ENCODE data around the gene RPL7L1. TPM values are rescaled to one million over a fixed set of nuclear protein-coding genes. Genes with fewer than 3 reads are reported as not detected.
"Not testable (repeated sequence)": the region's sequence is repeated elsewhere in the genome, so short reads cannot be mapped to it uniquely, and the experiment has no call there.

The RPL7L1 gene
- total RNA-seq, 4 donors from 2014 or later, result 27.3 to 57.1 (median 43.4) TPM

GRCh38 chr6:42873313-42873712, 6.1 kb upstream of the RPL7L1 start:
- intact Hi-C loops (cut with DNase I; ENCODE audit: low total_unique reads) (loop anchor here (10.0 kb wide), 1 partner anchor 149 kb away; the partner anchor contains the start of gene PRPH2), in situ Hi-C loops (cut with MboI; ENCODE audit: low pct_ligation_motif_present in 1 of 4, low pct_unique_long_range_greater_than_20kb in 1 of 4, low sequenced_read_pairs in 3 of 4) (loop anchor here in 2 of 4 donors (10.0 to 25.0 kb wide), 2 partner anchors 136 to 209 kb away; partner anchors contain the start of gene TBCC (in 1 of the 2))
- no peak for TF ChIP-seq POLR2AphosphoS5 (IDR thresholded peaks at IDR 0.05)
- no peak for TF ChIP-seq CTCF (IDR thresholded peaks at IDR 0.05)
- TF ChIP-seq EP300 (IDR thresholded peaks at IDR 0.05; ENCODE audit: low read depth), result no peak
- no peak for TF ChIP-seq POLR2A (IDR thresholded peaks at IDR 0.05)
- Histone ChIP-seq H3K27ac (no peak overlapping the region), H3K27me3 (no peaks in the 10 kb centered on the region), H3K36me3 (no peaks in the 10 kb centered on the region), H3K4me1 (peaks cover 0 to 3% (median 0%) of the 10 kb centered on the region in 4 donors), H3K9me3 (no peaks in the 10 kb centered on the region), H3K4me3 (no peak overlapping the region)
- no peak for DNase-seq
- 33 to 65% methylated on average over 2 of the region's 2 CpGs for WGBS, 2 donors (ENCODE audit: low coverage in 1 of 2)

GRCh38 chr6:42877695-42878094, 1.7 kb upstream of the RPL7L1 start:
- Histone ChIP-seq H3K4me1 (peaks cover 7 to 26% (median 16%) of the 10 kb centered on the region in 4 donors), H3K27me3 (no peaks in the 10 kb centered on the region), H3K36me3 (peaks cover 0 to 1% (median 0%) of the 10 kb centered on the region in 4 donors), H3K9me3 (no peaks in the 10 kb centered on the region), H3K27ac (no peak overlapping the region), H3K4me3 (no peak overlapping the region)
- no peak for TF ChIP-seq CTCF (IDR thresholded peaks at IDR 0.05)
- TF ChIP-seq POLR2AphosphoS5 (IDR thresholded peaks at IDR 0.05), result no peak
- no peak for TF ChIP-seq EP300 (IDR thresholded peaks at IDR 0.05; ENCODE audit: low read depth)
- in situ Hi-C loops (cut with MboI; ENCODE audit: low pct_ligation_motif_present in 1 of 4, low pct_unique_long_range_greater_than_20kb in 1 of 4, low sequenced_read_pairs in 3 of 4), result loop anchor here (5.0 to 25.0 kb wide), 4 partner anchors 140 to 220 kb away; partner anchors contain the start of gene TBCC (in 1 of the 4)
- 65% methylated on average over 3 of the region's 3 CpGs; no CpG with 5 or more reads in 1 of the 2 donors for WGBS, 2 donors (ENCODE audit: low coverage in 1 of 2)
- DNase-seq, result no peak
- intact Hi-C loops (cut with DNase I; ENCODE audit: low total_unique reads), result loop anchor here (5.0 to 10.0 kb wide), 3 partner anchors 130 to 215 kb away; partner anchors contain the start of genes PRPH2 and TBCC

- Histone ChIP-seq H3K4me1 (peaks cover 7 to 26% (median 16%) of the 10 kb centered on the region in 4 donors), H3K4me3 (peak overlapping the region; percentile 33 to 53 (median 48)), H3K27ac (peak overlapping the region; percentile 86 to 95 (median 91)), H3K36me3 (peaks cover 0 to 26% (median 11%) of the 10 kb centered on the region in 4 donors)
- H3K9me3 ChIP-seq; intact Hi-C loops (cut with DNase I; ENCODE audit: low total_unique reads); DNase-seq; H3K27me3 ChIP-seq: not testable (repeated sequence)
- in situ Hi-C loops (cut with MboI; ENCODE audit: low pct_ligation_motif_present in 1 of 4, low pct_unique_long_range_greater_than_20kb in 1 of 4, low sequenced_read_pairs in 3 of 4), result loop anchor here in 1 of 4 donors (25.0 kb wide), 1 partner anchor 143 kb away; the partner anchor contains the start of gene TBCC
- WGBS, 2 donors (ENCODE audit: low coverage in 1 of 2), result 5 to 8% methylated on average over 7 to 25 of the region's 25 CpGs
These were observed 913 bp downstream of the RPL7L1 start for GRCh38 chr6:42880240-42880817.

- H3K27ac ChIP-seq, result peak overlapping the region; percentile 86 to 95 (median 91)
- 74% methylated on average over 12 of the region's 12 CpGs; no CpG with 5 or more reads in 1 of the 2 donors for WGBS, 2 donors (ENCODE audit: low coverage in 1 of 2)
- in situ Hi-C loops (cut with MboI; ENCODE audit: low pct_ligation_motif_present in 1 of 4, low pct_unique_long_range_greater_than_20kb in 1 of 4, low sequenced_read_pairs in 3 of 4), result loop anchor here in 1 of 4 donors (25.0 kb wide), 1 partner anchor 144 kb away; the partner anchor contains the start of gene TBCC
- DNase-seq; H3K27me3 ChIP-seq; intact Hi-C loops (cut with DNase I; ENCODE audit: low total_unique reads); H3K9me3 ChIP-seq: not testable (repeated sequence)
- peaks cover 0 to 31% (median 14%) of the 10 kb centered on the region in 4 donors for H3K36me3 ChIP-seq
- peaks cover 7 to 26% (median 16%) of the 10 kb centered on the region in 4 donors for H3K4me1 ChIP-seq
- peak overlapping the region in 3 of 4 donors; percentile 45 to 53 (median 52) for H3K4me3 ChIP-seq
These were observed 1.5 kb downstream of the RPL7L1 start for GRCh38 chr6:42880871-42881270.

GRCh38 chr6:42885702-42886101, 6.3 kb downstream of the RPL7L1 start:
- Histone ChIP-seq H3K4me1 (peaks cover 9 to 20% (median 12%) of the 10 kb centered on the region in 4 donors), H3K27me3 (no peaks in the 10 kb centered on the region), H3K4me3 (no peak overlapping the region), H3K9me3 (no peaks in the 10 kb centered on the region), H3K36me3 (peaks cover 0 to 35% (median 16%) of the 10 kb centered on the region in 4 donors), H3K27ac (no peak overlapping the region)
- TF ChIP-seq POLR2A (IDR thresholded peaks at IDR 0.05) (no peak), POLR2AphosphoS5 (IDR thresholded peaks at IDR 0.05) (no peak), CTCF (IDR thresholded peaks at IDR 0.05) (no peak), EP300 (IDR thresholded peaks at IDR 0.05; ENCODE audit: low read depth) (no peak)
- WGBS, 2 donors (ENCODE audit: low coverage in 1 of 2), result 55 to 80% methylated on average over 2 to 4 of the region's 4 CpGs
- in situ Hi-C loops (cut with MboI; ENCODE audit: low pct_ligation_motif_present in 1 of 4, low pct_unique_long_range_greater_than_20kb in 1 of 4, low sequenced_read_pairs in 3 of 4), result loop anchor here in 1 of 4 donors (25.0 kb wide), 1 partner anchor 148 kb away; the partner anchor contains the start of gene TBCC
- no peak for DNase-seq
- intact Hi-C loops (cut with DNase I; ENCODE audit: low total_unique reads), result no loop called here

GRCh38 chr6:42888201-42888600, 8.8 kb downstream of the RPL7L1 start:
- H3K9me3 ChIP-seq; H3K27ac ChIP-seq; intact Hi-C loops (cut with DNase I; ENCODE audit: low total_unique reads); H3K27me3 ChIP-seq; DNase-seq; H3K4me3 ChIP-seq: not testable (repeated sequence)
- Histone ChIP-seq H3K4me1 (peaks cover 7 to 14% (median 8%) of the 10 kb centered on the region in 4 donors), H3K36me3 (peaks cover 0 to 30% (median 14%) of the 10 kb centered on the region in 4 donors)
- WGBS, 2 donors (ENCODE audit: low coverage in 1 of 2), result 99% methylated on average over 4 of the region's 4 CpGs; no CpG with 5 or more reads in 1 of the 2 donors
- in situ Hi-C loops (cut with MboI; ENCODE audit: low pct_ligation_motif_present in 1 of 4, low pct_unique_long_range_greater_than_20kb in 1 of 4, low sequenced_read_pairs in 3 of 4), result loop anchor here in 1 of 4 donors (25.0 kb wide), 1 partner anchor 151 kb away; the partner anchor contains the start of gene TBCC

Measured in transverse colon (tissue), 4 donors.